Vagina (tissue), 2 donors: ENCODE results near the gene PRKAR1B. TPM values are rescaled to one million over a fixed set of nuclear protein-coding genes. Genes with fewer than 3 reads are reported as not detected.

Source experiments
- DNase-seq, 2 donors: peaks; one replicate each; pipeline ENCODE4 v3.0.0-alpha.2; 2017; ENCODE audit errors: extremely low spot score in 2 of 2
- H3K27ac ChIP-seq: fragments of 200-600 bp; sonication (generic); one replicate; pipeline ENCODE4 v1.5.1; 2019
- H3K27me3 ChIP-seq: fragments of 200-600 bp; sonication (generic); one replicate; pipeline ENCODE4 v1.5.1; 2019
- H3K36me3 ChIP-seq, 2 donors: fragments of 200-600 bp; sonication (generic); one replicate each; pipeline ENCODE4 v1.5.1; 2017 to 2019
- H3K4me1 ChIP-seq: fragments of 200-600 bp; sonication (generic); one replicate; pipeline ENCODE4 v1.5.1; 2019
- H3K4me3 ChIP-seq, 2 donors: fragments of 200-600 bp; sonication (generic); 1 replicate in 1 of 2; 2 replicates in 1 of 2; pipeline ENCODE4 v1.5.1; 2016 to 2019
- H3K9me3 ChIP-seq: fragments of 200-600 bp; sonication (generic); one replicate; pipeline ENCODE4 v1.5.1; 2019
- POLR2A ChIP-seq, 2 donors: fragments of 450-650 bp; IDR thresholded peaks; one replicate each; pipeline ENCODE4 v1.6.1; 2017; ENCODE audit warnings: antibody characterized with exemption in 2 of 2, mild to moderate bottlenecking in 2 of 2, moderate library complexity in 2 of 2
- POLR2AphosphoS5 ChIP-seq, 2 donors: sonication (generic); formaldehyde crosslinking; IDR thresholded peaks; one replicate each; pipeline ENCODE4 v1.9.0; 2017; ENCODE audit warnings: antibody characterized with exemption in 2 of 2, mild to moderate bottlenecking in 2 of 2, low read depth in 1 of 2; ENCODE audit not compliant: insufficient read depth in 1 of 2
- intact Hi-C: fragments of 100-400 bp; cut with DNase I; formaldehyde crosslinking; loops from one replicate; pipeline ENCODE4 v1.15.1; 2023
- total RNA-seq: library from RNA; depleted of rRNA; stranded (reverse); fragments of >200 nt; gene quantifications from one replicate; pipeline ENCODE4 v1.2.3, GENCODE V29; 2016
- TF ChIP-seq, protein P1 (sequence below), 3 experiments: fragments of 450-650 bp in 2 of 3; fragments of 200-600 bp in 1 of 3; sonication (generic) in 1 of 3; IDR thresholded peaks; one replicate each; pipeline ENCODE4 v1.5.1; 2017 to 2019; ENCODE audit warnings: antibody characterized with exemption in 3 of 3, mild to moderate bottlenecking in 2 of 3, moderate library complexity in 2 of 3

The PRKAR1B gene
- total RNA-seq, 1 donor from 2014 or later, result 31.4 TPM

DNA sequence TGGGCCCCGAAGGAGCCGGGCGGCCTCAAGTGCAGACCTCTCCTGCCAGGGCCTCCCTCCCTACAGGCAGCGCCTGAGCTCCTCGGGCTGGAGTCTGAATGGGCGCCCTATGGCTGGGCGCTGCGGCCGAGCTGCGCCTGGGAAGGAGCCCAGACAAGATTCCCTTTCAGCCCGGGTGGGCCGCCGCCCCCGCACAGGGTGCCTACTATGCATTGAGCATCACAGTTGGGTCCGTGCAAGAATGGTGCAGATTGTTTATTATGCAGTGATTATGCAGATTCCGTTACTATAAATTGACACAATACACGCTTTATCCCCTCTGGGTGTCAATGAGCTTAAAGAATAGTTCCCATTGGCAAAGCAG, 130.3 kb downstream of the PRKAR1B start:
- intact Hi-C loops, result no loop called here
- TF ChIP-seq, protein P1, sequence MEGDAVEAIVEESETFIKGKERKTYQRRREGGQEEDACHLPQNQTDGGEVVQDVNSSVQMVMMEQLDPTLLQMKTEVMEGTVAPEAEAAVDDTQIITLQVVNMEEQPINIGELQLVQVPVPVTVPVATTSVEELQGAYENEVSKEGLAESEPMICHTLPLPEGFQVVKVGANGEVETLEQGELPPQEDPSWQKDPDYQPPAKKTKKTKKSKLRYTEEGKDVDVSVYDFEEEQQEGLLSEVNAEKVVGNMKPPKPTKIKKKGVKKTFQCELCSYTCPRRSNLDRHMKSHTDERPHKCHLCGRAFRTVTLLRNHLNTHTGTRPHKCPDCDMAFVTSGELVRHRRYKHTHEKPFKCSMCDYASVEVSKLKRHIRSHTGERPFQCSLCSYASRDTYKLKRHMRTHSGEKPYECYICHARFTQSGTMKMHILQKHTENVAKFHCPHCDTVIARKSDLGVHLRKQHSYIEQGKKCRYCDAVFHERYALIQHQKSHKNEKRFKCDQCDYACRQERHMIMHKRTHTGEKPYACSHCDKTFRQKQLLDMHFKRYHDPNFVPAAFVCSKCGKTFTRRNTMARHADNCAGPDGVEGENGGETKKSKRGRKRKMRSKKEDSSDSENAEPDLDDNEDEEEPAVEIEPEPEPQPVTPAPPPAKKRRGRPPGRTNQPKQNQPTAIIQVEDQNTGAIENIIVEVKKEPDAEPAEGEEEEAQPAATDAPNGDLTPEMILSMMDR (IDR thresholded peaks at IDR 0.05), result no peak
- no peak for TF ChIP-seq POLR2A (IDR thresholded peaks at IDR 0.05)
- no peak for TF ChIP-seq POLR2AphosphoS5 (IDR thresholded peaks at IDR 0.05; ENCODE audit: insufficient read depth in 1 of 2, low read depth in 1 of 2)

DNA sequence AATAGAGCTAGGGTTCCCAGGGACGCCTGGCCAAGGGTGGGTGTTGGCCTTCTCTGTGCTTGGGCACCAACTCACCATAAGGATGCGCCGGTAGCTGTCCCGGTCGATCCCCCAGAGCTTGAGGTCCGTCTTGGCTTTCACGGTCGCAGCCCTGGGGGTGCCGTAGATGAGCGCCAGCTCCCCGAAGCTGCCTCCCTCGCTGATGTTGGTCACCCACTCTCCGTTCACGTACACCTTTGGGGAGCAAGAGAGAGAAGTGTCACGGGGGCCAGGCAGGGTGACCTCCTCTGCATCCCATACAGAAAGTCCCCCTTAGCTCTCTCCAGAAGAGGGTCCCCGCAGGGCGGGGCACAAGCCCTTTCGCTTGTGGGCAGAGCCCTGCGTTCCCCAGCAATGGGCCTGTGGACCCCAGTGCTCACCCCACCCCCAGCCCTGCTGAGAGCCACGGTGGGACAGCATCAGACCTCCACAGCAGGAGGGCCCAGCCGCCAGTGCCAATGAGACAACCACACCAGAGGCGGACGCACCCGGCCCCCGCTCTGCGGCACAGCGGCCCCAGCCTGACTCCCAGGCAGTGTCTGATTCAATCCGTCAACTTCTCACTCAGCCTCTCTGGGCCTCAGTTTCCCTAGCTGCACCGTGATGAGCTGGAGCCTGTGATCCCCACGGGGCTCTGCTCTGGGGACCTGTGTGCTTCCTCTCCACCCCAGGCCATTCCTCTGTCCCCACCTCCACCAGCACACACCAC, 130.8 kb downstream of the PRKAR1B start:
- peaks cover 4% of the 10 kb centered on the region for H3K4me1 ChIP-seq
- no peak for DNase-seq
- no peaks in the 10 kb centered on the region for H3K9me3 ChIP-seq
- TF ChIP-seq, protein P1 (IDR thresholded peaks at IDR 0.05), result no peak
- TF ChIP-seq POLR2A (IDR thresholded peaks at IDR 0.05) (no peak), POLR2AphosphoS5 (IDR thresholded peaks at IDR 0.05; ENCODE audit: insufficient read depth in 1 of 2, low read depth in 1 of 2) (no peak)
- intact Hi-C loops, result no loop called here
- no peaks in the 10 kb centered on the region for H3K36me3 ChIP-seq
- H3K4me3 ChIP-seq, result no peak overlapping the region
- H3K27ac ChIP-seq, result no peak overlapping the region
- H3K27me3 ChIP-seq, result no peaks in the 10 kb centered on the region

More for the DNA sequence above, 130.3 kb downstream of the PRKAR1B start:
- Histone ChIP-seq H3K27me3 (no peaks in the 10 kb centered on the region), H3K9me3 (no peaks in the 10 kb centered on the region), H3K4me1 (peaks cover 9% of the 10 kb centered on the region), H3K27ac (no peak overlapping the region), H3K4me3 (no peak overlapping the region), H3K36me3 (no peaks in the 10 kb centered on the region)
- no peak for DNase-seq

DNA sequence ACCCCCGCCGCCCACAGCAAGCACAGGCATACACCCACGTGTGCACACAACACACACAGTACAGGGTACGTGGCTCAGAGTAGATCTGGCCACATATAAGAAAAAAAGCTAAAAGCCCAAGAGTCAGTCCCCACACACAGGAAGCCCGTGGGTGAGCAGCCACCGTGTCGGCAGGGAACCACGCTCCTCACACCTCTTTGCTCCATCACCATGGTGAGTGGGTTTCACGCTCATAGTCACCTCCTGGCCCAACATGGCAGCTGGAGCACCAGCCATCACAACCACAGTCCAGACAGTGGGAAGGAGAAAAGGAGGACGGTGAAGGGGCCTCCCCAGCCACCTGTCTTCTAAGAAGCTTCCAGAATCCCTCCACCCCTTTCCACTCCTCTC, 131.5 kb downstream of the PRKAR1B start:
- TF ChIP-seq POLR2A (IDR thresholded peaks at IDR 0.05) (no peak), POLR2AphosphoS5 (IDR thresholded peaks at IDR 0.05; ENCODE audit: insufficient read depth in 1 of 2, low read depth in 1 of 2) (no peak)
- TF ChIP-seq, protein P1 (IDR thresholded peaks at IDR 0.05), result no peak
- Histone ChIP-seq H3K27me3 (no peaks in the 10 kb centered on the region), H3K4me3 (no peak overlapping the region), H3K36me3 (no peaks in the 10 kb centered on the region), H3K4me1 (no peaks in the 10 kb centered on the region), H3K27ac (no peak overlapping the region), H3K9me3 (no peaks in the 10 kb centered on the region)
- DNase-seq, result no peak
- intact Hi-C loops, result no loop called here

DNA sequence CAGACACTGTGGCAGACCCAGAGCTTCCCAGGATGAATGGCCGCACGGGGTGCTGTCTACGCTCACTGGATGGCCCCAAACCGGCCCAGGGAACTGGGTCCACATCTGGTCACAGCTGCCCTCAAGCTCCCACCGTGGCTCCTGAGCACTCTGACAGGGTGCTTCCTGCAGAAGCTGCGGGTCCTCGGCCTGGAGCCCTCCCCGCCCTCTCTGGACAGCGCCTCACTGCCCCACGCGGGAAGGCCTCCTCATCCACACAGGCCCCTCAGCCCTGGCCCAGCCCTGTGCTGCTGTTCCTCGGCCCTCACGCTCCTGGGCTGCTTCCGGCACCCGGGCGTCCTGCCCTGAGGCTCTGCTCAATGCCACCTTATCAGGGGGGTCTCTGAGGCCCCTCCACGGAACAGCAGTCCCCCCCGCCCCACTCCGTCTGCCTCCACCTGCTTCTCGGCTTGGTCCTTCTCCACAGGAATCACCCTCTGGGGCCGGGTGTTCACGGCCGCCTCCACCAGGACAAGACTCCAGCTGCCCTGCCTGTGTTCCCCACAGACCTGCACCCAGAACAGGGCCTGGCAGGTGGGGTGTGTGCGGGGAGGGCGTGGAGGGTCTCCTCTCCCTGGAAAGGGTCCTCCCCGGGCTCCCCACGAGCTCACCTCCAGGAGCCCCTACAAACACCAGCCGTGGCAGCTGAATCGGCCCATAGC, 132.0 kb downstream of the PRKAR1B start:
- TF ChIP-seq POLR2A (IDR thresholded peaks at IDR 0.05), result no peak
- no peak for TF ChIP-seq POLR2AphosphoS5 (IDR thresholded peaks at IDR 0.05; ENCODE audit: insufficient read depth in 1 of 2, low read depth in 1 of 2)
- TF ChIP-seq, protein P1 (IDR thresholded peaks at IDR 0.05), result no peak
- no peaks in the 10 kb centered on the region for H3K27me3 ChIP-seq
- no peak overlapping the region for H3K27ac ChIP-seq
- no peaks in the 10 kb centered on the region for H3K36me3 ChIP-seq
- no peaks in the 10 kb centered on the region for H3K9me3 ChIP-seq
- H3K4me3 ChIP-seq, result no peak overlapping the region
- no peaks in the 10 kb centered on the region for H3K4me1 ChIP-seq
- no peak for DNase-seq
- intact Hi-C loops, result no loop called here
